PFSK-1 (cell line): Measurements from ENCODE around the gene SLC25A4.

ENCODE experiments used
- FOXP2 ChIP-seq: optimal IDR thresholded peaks from 2 replicates; pipeline ENCODE3; 2011; ENCODE audit warnings: borderline replicate concordance, control low read depth, inconsistent platforms; ENCODE audit not compliant: insufficient read depth; ENCODE audit errors: extremely low read length, extremely low read depth
- POLR2AphosphoS5 ChIP-seq: IDR thresholded peaks from 2 replicates; pipeline ENCODE4 v1.6.1; 2012; ENCODE audit warnings: low read depth, mild to moderate bottlenecking, control low read depth, low read length, moderate library complexity
- SIN3A ChIP-seq: IDR thresholded peaks from 2 replicates; pipeline ENCODE4 v1.6.1; 2012; ENCODE audit warnings: mild to moderate bottlenecking, low read length, moderate library complexity, borderline replicate concordance; ENCODE audit not compliant: insufficient read depth
- TAF1 ChIP-seq: IDR thresholded peaks from 2 replicates; pipeline ENCODE4 v1.6.1; 2012; ENCODE audit warnings: low read length, control low read depth, borderline replicate concordance; ENCODE audit not compliant: insufficient read depth
- TF ChIP-seq, protein P1 (sequence below), 2 experiments: IDR thresholded peaks; 2 replicates each; pipeline versions ENCODE4 v1.6.1 to v1.8.0; 2011 to 2012; ENCODE audit warnings: low read depth in 2 of 2, low read length in 2 of 2, control low read depth in 1 of 2, inconsistent platforms in 1 of 2, mild to moderate bottlenecking in 1 of 2, moderate library complexity in 1 of 2; ENCODE audit not compliant: insufficient read depth in 1 of 2

GRCh38 chr4:185138161-185138560 lies 4.9 kb upstream of the SLC25A4 start:
- TF ChIP-seq POLR2AphosphoS5 (no peak), TAF1 (no peak), SIN3A (no peak), FOXP2 (no peak)
- TF ChIP-seq, protein P1, sequence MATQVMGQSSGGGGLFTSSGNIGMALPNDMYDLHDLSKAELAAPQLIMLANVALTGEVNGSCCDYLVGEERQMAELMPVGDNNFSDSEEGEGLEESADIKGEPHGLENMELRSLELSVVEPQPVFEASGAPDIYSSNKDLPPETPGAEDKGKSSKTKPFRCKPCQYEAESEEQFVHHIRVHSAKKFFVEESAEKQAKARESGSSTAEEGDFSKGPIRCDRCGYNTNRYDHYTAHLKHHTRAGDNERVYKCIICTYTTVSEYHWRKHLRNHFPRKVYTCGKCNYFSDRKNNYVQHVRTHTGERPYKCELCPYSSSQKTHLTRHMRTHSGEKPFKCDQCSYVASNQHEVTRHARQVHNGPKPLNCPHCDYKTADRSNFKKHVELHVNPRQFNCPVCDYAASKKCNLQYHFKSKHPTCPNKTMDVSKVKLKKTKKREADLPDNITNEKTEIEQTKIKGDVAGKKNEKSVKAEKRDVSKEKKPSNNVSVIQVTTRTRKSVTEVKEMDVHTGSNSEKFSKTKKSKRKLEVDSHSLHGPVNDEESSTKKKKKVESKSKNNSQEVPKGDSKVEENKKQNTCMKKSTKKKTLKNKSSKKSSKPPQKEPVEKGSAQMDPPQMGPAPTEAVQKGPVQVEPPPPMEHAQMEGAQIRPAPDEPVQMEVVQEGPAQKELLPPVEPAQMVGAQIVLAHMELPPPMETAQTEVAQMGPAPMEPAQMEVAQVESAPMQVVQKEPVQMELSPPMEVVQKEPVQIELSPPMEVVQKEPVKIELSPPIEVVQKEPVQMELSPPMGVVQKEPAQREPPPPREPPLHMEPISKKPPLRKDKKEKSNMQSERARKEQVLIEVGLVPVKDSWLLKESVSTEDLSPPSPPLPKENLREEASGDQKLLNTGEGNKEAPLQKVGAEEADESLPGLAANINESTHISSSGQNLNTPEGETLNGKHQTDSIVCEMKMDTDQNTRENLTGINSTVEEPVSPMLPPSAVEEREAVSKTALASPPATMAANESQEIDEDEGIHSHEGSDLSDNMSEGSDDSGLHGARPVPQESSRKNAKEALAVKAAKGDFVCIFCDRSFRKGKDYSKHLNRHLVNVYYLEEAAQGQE (IDR thresholded peaks at IDR 0.05; ENCODE audit: insufficient read depth in 1 of 2, low read depth in 2 of 2, low read length in 2 of 2), result no peak
